ENCODE data around the gene PLXDC2. TPM values are rescaled to one million over a fixed set of nuclear protein-coding genes. Genes with fewer than 3 reads are reported as not detected.

PLXDC2 gene
- total RNA-seq, 1 donor from 2014 or later, result 0.16 TPM

- Mint-ChIP-seq H3K4me3 (no peak overlapping the region), H3K27ac (no peak overlapping the region)
- intact Hi-C loops (cut with micrococcal nuclease), result no loop called here
Observed at GRCh38 chr10:20272608-20273007, 456.4 kb downstream of the PLXDC2 start.

GRCh38 chr10:20274571-20274970 lies 458.3 kb downstream of the PLXDC2 start:
- TF ChIP-seq, protein P1, sequence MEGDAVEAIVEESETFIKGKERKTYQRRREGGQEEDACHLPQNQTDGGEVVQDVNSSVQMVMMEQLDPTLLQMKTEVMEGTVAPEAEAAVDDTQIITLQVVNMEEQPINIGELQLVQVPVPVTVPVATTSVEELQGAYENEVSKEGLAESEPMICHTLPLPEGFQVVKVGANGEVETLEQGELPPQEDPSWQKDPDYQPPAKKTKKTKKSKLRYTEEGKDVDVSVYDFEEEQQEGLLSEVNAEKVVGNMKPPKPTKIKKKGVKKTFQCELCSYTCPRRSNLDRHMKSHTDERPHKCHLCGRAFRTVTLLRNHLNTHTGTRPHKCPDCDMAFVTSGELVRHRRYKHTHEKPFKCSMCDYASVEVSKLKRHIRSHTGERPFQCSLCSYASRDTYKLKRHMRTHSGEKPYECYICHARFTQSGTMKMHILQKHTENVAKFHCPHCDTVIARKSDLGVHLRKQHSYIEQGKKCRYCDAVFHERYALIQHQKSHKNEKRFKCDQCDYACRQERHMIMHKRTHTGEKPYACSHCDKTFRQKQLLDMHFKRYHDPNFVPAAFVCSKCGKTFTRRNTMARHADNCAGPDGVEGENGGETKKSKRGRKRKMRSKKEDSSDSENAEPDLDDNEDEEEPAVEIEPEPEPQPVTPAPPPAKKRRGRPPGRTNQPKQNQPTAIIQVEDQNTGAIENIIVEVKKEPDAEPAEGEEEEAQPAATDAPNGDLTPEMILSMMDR (IDR thresholded peaks at IDR 0.05), result no peak
- ATAC-seq (ENCODE audit: low read depth) (no peak), DNase-seq (no peak)
- Mint-ChIP-seq H3K4me1 (no peaks in the 10 kb centered on the region), H3K9me3 (peaks cover 9% of the 10 kb centered on the region), H3K27ac (no peak overlapping the region), H3K4me3 (no peak overlapping the region), H3K36me3 (ENCODE audit: low read depth) (no peaks in the 10 kb centered on the region), H3K27me3 (no peaks in the 10 kb centered on the region)
- intact Hi-C loops (cut with micrococcal nuclease), result no loop called here
- ChIA-PET POLR2A (no interaction called here), CTCF (no interaction called here)

More at GRCh38 chr10:20272608-20273007, 456.4 kb downstream of the PLXDC2 start:
- H3K4me1 Mint-ChIP-seq, result no peaks in the 10 kb centered on the region
- TF ChIP-seq, protein P1 (IDR thresholded peaks at IDR 0.05), result no peak
- ChIA-PET CTCF (no interaction called here), POLR2A (no interaction called here)
- H3K36me3 Mint-ChIP-seq (ENCODE audit: low read depth), result no peaks in the 10 kb centered on the region
- no peak for ATAC-seq (ENCODE audit: low read depth)
- H3K27me3 Mint-ChIP-seq, result no peaks in the 10 kb centered on the region
- DNase-seq, result no peak
- peaks cover 8% of the 10 kb centered on the region for H3K9me3 Mint-ChIP-seq

DNA sequence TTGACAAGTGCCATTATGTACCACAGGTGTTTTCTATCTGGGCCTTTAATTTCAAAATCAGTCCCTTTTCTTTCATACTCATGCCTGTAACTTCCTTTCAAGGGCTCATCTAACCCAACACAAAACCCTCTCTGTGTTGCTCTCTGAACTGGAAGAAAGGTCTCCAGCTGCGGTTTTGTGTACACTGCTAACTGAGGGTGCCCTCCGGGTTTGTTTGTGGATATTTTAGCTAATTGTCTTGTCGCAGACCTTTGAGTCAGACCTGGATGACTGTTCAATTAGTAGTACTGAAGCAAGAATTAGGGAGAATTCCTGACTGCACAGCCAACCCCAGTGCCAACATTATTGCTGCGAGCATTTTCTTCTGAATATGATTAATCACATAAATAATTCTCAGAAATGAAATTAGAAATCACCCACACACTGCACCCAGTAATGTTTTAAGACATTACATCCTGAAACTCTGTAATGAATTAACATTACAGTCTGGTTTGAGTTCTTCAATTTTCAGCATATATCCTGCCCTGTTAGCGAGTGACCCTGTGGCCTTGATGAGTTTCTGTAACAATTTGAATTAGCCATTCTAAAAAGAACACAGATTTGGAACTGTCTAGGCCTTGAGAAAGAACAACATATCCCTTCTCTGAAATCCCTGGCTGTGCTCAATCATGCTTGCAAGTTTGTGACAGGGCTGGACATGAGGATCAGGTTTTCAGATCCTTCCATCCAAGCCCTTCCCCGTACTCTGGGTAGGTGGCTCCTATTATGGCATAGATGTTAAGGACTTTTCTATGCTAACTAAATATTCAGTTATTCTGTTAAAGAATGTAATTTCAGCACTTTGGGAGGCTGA lies 460.1 kb downstream of the PLXDC2 start:
- TF ChIP-seq, protein P1 (IDR thresholded peaks at IDR 0.05), result no peak
- Mint-ChIP-seq H3K36me3 (ENCODE audit: low read depth) (no peaks in the 10 kb centered on the region), H3K4me3 (no peak overlapping the region), H3K9me3 (peaks cover 8% of the 10 kb centered on the region), H3K4me1 (no peaks in the 10 kb centered on the region), H3K27me3 (no peaks in the 10 kb centered on the region), H3K27ac (no peak overlapping the region)
- ChIA-PET POLR2A (no interaction called here), CTCF (no interaction called here)
- intact Hi-C loops (cut with micrococcal nuclease), result no loop called here
- DNase-seq (no peak), ATAC-seq (ENCODE audit: low read depth) (no peak)

DNA sequence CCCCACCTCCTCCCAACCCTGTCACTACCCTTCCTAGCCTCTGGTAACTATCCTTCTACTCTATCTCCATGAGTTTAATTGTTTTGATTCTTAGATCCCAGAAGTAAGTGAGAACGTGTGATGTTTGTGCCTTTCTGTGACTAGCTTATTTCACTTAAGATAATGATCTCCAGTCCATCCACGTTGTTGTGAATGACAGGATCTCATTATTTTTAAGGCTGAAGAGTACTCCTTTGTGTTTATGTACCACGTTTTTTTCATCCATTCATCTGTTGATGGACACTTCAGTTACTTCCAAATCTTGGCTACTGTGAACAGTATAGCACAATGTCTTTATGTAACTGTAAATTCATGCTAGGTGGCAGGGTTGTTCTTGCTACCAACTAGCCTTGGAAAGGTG lies 461.6 kb downstream of the PLXDC2 start:
- ChIA-PET POLR2A (no interaction called here), CTCF (no interaction called here)
- Mint-ChIP-seq H3K36me3 (ENCODE audit: low read depth) (no peaks in the 10 kb centered on the region), H3K27me3 (no peaks in the 10 kb centered on the region), H3K27ac (no peak overlapping the region), H3K4me3 (no peak overlapping the region), H3K4me1 (no peaks in the 10 kb centered on the region), H3K9me3 (peaks cover 5% of the 10 kb centered on the region)
- TF ChIP-seq, protein P1 (IDR thresholded peaks at IDR 0.05), result no peak
- intact Hi-C loops (cut with micrococcal nuclease), result no loop called here
- no peak for ATAC-seq (ENCODE audit: low read depth)
- no peak for DNase-seq

GRCh38 chr10:20281579-20281978 lies 465.3 kb downstream of the PLXDC2 start:
- H3K27me3 Mint-ChIP-seq, result no peaks in the 10 kb centered on the region
- ChIA-PET CTCF (no interaction called here), POLR2A (no interaction called here)
- intact Hi-C loops (cut with micrococcal nuclease), result no loop called here
- TF ChIP-seq, protein P1 (IDR thresholded peaks at IDR 0.05), result no peak
- DNase-seq (no peak), ATAC-seq (ENCODE audit: low read depth) (no peak)
- H3K9me3 Mint-ChIP-seq, result peaks cover 5% of the 10 kb centered on the region
- no peaks in the 10 kb centered on the region for H3K4me1 Mint-ChIP-seq
- no peak overlapping the region for H3K4me3 Mint-ChIP-seq
- H3K36me3 Mint-ChIP-seq (ENCODE audit: low read depth), result no peaks in the 10 kb centered on the region
- no peak overlapping the region for H3K27ac Mint-ChIP-seq

Measured in activated B cell treated with CpG ODN at 0.5 μM for 24 hours (primary cell).